Suprapubic skin (tissue), 4 donors: Measurements from ENCODE around the gene SLC22A17. TPM values are rescaled to one million over a fixed set of nuclear protein-coding genes. Genes with fewer than 3 reads are reported as not detected.
"Not testable (repeated sequence)": the region's sequence is repeated elsewhere in the genome, so short reads cannot be mapped to it uniquely, and the experiment has no call there.

Experiments used
- DNase-seq, 2 donors: peaks; one replicate each; pipeline ENCODE4 v3.0.0-alpha.2; 2019; ENCODE audit warnings: low spot score in 2 of 2
- H3K27ac ChIP-seq: fragments of 200-600 bp; sonication (generic); one replicate; pipeline ENCODE4 v1.5.1; 2019
- H3K27me3 ChIP-seq: fragments of 200-600 bp; sonication (generic); one replicate; pipeline ENCODE4 v1.5.1; 2019
- H3K36me3 ChIP-seq: fragments of 200-600 bp; sonication (generic); one replicate; pipeline ENCODE4 v1.5.1; 2019
- H3K4me1 ChIP-seq: fragments of 200-600 bp; sonication (generic); one replicate; pipeline ENCODE4 v1.5.1; 2019
- H3K4me3 ChIP-seq: fragments of 200-600 bp; sonication (generic); one replicate; pipeline ENCODE4 v1.5.1; 2019; ENCODE audit warnings: mild to moderate bottlenecking
- H3K9me3 ChIP-seq: fragments of 200-600 bp; sonication (generic); one replicate; pipeline ENCODE4 v1.5.1; 2019
- CTCF ChIP-seq, 2 donors: fragments of 200-600 bp in 1 of 2; fragments of 450-650 bp in 1 of 2; sonication (generic) in 1 of 2; IDR thresholded peaks; one replicate each; pipeline ENCODE4 v1.5.1; 2016 to 2019; ENCODE audit warnings: antibody characterized with exemption in 2 of 2, mild to moderate bottlenecking in 1 of 2, moderate library complexity in 1 of 2
- EP300 ChIP-seq: sonication (generic); formaldehyde crosslinking; IDR thresholded peaks from one replicate; pipeline ENCODE4 v1.6.1; 2017; ENCODE audit warnings: antibody characterized with exemption
- POLR2A ChIP-seq, 2 donors: fragments of 450-650 bp; IDR thresholded peaks; one replicate each; pipeline ENCODE4 v1.6.1; 2017; ENCODE audit warnings: antibody characterized with exemption in 2 of 2, mild to moderate bottlenecking in 2 of 2, moderate library complexity in 2 of 2
- POLR2AphosphoS5 ChIP-seq, 3 donors: sonication (generic); formaldehyde crosslinking; IDR thresholded peaks; one replicate each; pipeline ENCODE4 v1.6.1; 2017; ENCODE audit warnings: antibody characterized with exemption in 3 of 3
- WGBS: methylation state at CpG from one replicate; pipeline ENCODE4 v1.1.5; 2018; 5-methylcytosine and 5-hydroxymethylcytosine counted together
- total RNA-seq, 4 donors: library from RNA; depleted of rRNA; stranded (reverse); fragments of >200 nt; gene quantifications; one replicate each; pipeline ENCODE4 v1.1.0, GENCODE V29; 2016

SLC22A17 gene
- 10 to 100 TPM; 15.4 to 67.6 (median 22.5) TPM for total RNA-seq

- peaks cover 7% of the 10 kb centered on the region for H3K27me3 ChIP-seq
- peak in 1 of 2 donors; percentile 82 for DNase-seq
- no peaks in the 10 kb centered on the region for H3K9me3 ChIP-seq
- no peak within 1 kb of the TSS for H3K27ac ChIP-seq
- peaks cover 6% of the 10 kb centered on the region for H3K36me3 ChIP-seq
- H3K4me3 ChIP-seq, result peak within 1 kb of the TSS; percentile 64
- H3K4me1 ChIP-seq, result peaks cover 17% of the 10 kb centered on the region
- 1% methylated on average over 32 of the region's 42 CpGs for WGBS
- TF ChIP-seq POLR2A (IDR thresholded peaks at IDR 0.05), result peak in 1 of 2 donors; percentile 35
- no peak for TF ChIP-seq EP300
- no peak for TF ChIP-seq CTCF (IDR thresholded peaks at IDR 0.05)
- no peak for TF ChIP-seq POLR2AphosphoS5 (IDR thresholded peaks at IDR 0.05)
Measured at GRCh38 chr14:23352506-23353432, at the start of gene SLC22A17. Gene SLC22A17, minus strand, starts transcription at chr14:23352887.

GRCh38 chr14:23401291-23401690 is 48.6 kb upstream of the SLC22A17 start:
- Histone ChIP-seq H3K36me3 (no peaks in the 10 kb centered on the region), H3K4me1 (no peaks in the 10 kb centered on the region), H3K27me3 (peaks cover 37% of the 10 kb centered on the region), H3K27ac (no peak overlapping the region), H3K4me3 (no peak overlapping the region), H3K9me3 (no peaks in the 10 kb centered on the region)
- TF ChIP-seq EP300 (no peak), POLR2A (IDR thresholded peaks at IDR 0.05) (no peak), POLR2AphosphoS5 (IDR thresholded peaks at IDR 0.05) (no peak), CTCF (IDR thresholded peaks at IDR 0.05) (no peak)
- DNase-seq, result no peak
- WGBS, result 79% methylated on average over 4 of the region's 4 CpGs

GRCh38 chr14:23400496-23401149 is 47.9 kb upstream of the SLC22A17 start:
- not testable (repeated sequence) for H3K9me3 ChIP-seq, H3K4me3 ChIP-seq, H3K4me1 ChIP-seq, H3K36me3 ChIP-seq, H3K27ac ChIP-seq, DNase-seq
- H3K27me3 ChIP-seq, result peaks cover 37% of the 10 kb centered on the region
- 90% methylated on average over 8 of the region's 16 CpGs for WGBS

- Histone ChIP-seq H3K27me3 (peaks cover 28% of the 10 kb centered on the region), H3K4me3 (no peak overlapping the region), H3K9me3 (no peaks in the 10 kb centered on the region), H3K36me3 (no peaks in the 10 kb centered on the region), H3K4me1 (no peaks in the 10 kb centered on the region), H3K27ac (no peak overlapping the region)
- 80% methylated on average over 3 of the region's 6 CpGs for WGBS
- no peak for TF ChIP-seq POLR2A (IDR thresholded peaks at IDR 0.05)
- TF ChIP-seq POLR2AphosphoS5 (IDR thresholded peaks at IDR 0.05), result no peak
- TF ChIP-seq EP300, result no peak
- no peak for TF ChIP-seq CTCF (IDR thresholded peaks at IDR 0.05)
- no peak for DNase-seq
Measured at GRCh38 chr14:23399591-23399990, 46.9 kb upstream of the SLC22A17 start.

GRCh38 chr14:23399136-23399535 is 46.4 kb upstream of the SLC22A17 start:
- Histone ChIP-seq H3K27ac (no peak overlapping the region), H3K27me3 (peaks cover 24% of the 10 kb centered on the region), H3K4me3 (no peak overlapping the region), H3K36me3 (no peaks in the 10 kb centered on the region), H3K4me1 (no peaks in the 10 kb centered on the region), H3K9me3 (no peaks in the 10 kb centered on the region)
- TF ChIP-seq POLR2A (IDR thresholded peaks at IDR 0.05) (no peak), CTCF (IDR thresholded peaks at IDR 0.05) (no peak), POLR2AphosphoS5 (IDR thresholded peaks at IDR 0.05) (no peak), EP300 (no peak)
- DNase-seq, result no peak
- 89% methylated on average over 3 of the region's 3 CpGs for WGBS
